CD4-positive, alpha-beta T cell treated with Interleukin-4 for 4 hours (primary cell): Measurements from ENCODE around the gene SELENBP1.
"Not testable (repeated sequence)": the region's sequence is repeated elsewhere in the genome, so short reads cannot be mapped to it uniquely, and the experiment has no call there.

Experiments used
- DNase-seq: peaks from one replicate; pipeline ENCODE4 v3.0.0-alpha.2; 2020

Gene SELENBP1

GRCh38 chr1:151372058-151372934 lies at the start of gene SELENBP1:
Gene SELENBP1 (minus strand): TSS chr1:151372705. CDS start chr1:151372641, 64 bp downstream.
- DNase-seq, result no peak

DNA sequence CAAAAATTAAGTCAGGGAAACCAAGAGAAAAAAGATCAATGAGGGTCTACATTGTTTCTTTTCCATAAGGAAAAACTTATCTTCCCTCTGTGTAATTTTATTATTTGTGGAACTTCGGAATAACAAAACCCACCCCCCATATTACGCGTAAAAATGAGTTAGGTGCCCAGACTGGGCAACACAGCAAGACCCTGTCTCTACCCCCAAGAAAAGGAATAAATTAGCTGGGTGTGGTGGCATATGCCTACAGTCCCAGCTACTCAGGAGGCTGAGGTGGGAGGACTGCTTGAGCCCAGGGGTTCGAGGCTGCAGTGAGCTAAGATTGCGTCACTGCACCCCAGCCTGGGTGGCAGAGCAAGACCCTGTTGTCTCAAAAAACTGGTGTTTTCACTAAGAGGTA lies 47.3 kb upstream of the SELENBP1 start:
- no peak for DNase-seq

DNA sequence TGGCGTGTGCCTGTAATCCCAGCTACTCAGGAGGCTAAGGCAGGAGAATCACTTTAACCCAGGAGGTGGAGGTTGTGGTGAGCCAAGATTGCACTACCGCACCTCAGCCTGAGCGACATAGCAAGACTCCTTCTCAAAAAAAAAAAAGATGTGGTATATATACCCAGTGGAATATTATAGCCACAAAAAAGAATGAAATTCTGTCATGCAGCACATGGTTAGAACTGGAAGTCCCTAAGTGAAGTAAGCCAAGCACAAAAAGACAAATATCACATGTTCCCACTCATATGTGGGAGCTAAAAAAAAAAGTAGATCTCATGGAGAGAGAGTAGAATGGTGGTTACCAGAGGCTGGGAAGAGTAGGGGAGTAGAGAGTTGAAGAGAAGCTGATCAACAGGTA lies 45.6 kb upstream of the SELENBP1 start:
- DNase-seq, result no peak

- no peak for DNase-seq
Observed at GRCh38 chr1:151416231-151416630, 43.7 kb upstream of the SELENBP1 start.

- DNase-seq, result no peak
Observed at GRCh38 chr1:151411884-151412283, 39.4 kb upstream of the SELENBP1 start.

DNA sequence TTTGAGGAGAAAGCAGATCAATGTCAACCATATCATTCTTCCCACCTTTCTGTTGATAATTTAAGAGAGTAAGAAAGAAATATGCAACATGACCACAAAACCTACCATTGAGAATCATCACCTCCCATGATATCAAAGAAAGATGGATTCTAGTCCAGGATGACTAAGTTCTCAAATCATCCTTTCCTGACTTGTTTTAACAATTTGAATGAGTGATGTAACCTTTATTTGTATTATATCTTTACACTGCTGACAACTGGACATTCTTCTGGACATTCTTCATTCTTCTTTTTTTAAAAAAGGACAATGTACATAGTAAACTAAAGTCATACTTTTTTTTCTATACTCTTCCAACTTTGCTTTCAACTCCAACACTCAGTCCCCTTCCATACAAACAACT lies 36.4 kb upstream of the SELENBP1 start:
- no peak for DNase-seq

DNA sequence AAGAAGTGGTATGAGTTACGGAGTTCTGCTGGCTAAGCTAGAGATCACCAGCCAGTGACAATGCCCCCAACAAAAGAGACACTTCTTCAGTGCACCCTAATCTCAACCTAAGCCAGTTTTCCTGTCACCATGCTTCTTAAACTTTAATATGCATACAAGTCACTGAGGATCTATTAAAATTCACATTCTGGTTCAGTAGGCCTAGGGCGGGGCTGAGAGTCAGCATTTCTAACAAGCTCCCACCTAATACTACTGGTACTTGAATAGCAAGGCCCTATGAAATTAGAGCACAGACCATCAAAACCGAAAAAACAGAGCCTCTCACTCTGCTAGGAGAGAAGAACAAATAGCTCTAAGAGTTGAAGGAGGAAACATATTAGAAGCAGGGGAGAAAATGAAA lies 34.8 kb upstream of the SELENBP1 start:
- no peak for DNase-seq

DNA sequence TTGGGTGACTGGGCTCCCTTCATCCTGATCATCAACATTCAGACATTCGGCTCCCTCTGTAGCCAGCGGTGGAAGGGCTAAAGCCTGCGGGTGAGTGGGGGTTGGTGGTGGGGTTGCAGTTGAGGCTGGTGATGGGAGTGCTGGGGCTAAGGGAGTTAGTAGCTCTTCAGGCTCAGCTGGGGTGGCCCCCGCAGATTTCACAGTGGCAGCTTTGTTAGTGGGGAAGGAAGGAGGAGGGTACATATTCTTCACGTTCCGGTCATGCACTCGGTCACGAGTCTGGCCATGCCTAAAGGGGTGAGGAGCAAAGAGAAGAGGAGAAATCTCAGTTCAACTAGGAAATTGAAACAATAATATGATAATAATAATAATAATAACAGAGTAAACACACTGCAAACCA lies 33.7 kb upstream of the SELENBP1 start:
- no peak for DNase-seq

GRCh38 chr1:151405187-151405951 lies 32.9 kb upstream of the SELENBP1 start:
- no peak for DNase-seq

- no peak for DNase-seq
Observed at GRCh38 chr1:151403612-151404011, 31.1 kb upstream of the SELENBP1 start.

GRCh38 chr1:151402764-151403163 lies 30.3 kb upstream of the SELENBP1 start:
- DNase-seq, result no peak

DNA sequence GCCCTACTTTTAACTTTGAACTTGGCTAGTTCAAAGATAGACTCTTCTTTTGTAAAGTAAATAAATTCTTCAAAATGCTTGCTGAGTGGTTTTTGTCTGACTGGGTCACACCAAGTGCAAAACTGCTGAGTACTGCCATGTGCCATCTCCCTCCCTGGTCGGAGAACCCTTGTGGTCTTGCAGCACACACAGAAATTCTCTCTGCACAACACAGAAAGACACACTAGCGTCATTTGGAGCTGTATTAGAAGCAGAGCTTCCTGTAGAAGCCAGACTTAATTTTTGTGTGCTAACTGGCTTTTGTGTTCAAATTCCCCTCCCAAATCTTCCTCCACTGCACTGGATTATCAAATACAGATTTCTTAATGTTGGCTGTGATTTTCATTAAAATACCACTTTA lies 29.4 kb upstream of the SELENBP1 start:
- no peak for DNase-seq

DNA sequence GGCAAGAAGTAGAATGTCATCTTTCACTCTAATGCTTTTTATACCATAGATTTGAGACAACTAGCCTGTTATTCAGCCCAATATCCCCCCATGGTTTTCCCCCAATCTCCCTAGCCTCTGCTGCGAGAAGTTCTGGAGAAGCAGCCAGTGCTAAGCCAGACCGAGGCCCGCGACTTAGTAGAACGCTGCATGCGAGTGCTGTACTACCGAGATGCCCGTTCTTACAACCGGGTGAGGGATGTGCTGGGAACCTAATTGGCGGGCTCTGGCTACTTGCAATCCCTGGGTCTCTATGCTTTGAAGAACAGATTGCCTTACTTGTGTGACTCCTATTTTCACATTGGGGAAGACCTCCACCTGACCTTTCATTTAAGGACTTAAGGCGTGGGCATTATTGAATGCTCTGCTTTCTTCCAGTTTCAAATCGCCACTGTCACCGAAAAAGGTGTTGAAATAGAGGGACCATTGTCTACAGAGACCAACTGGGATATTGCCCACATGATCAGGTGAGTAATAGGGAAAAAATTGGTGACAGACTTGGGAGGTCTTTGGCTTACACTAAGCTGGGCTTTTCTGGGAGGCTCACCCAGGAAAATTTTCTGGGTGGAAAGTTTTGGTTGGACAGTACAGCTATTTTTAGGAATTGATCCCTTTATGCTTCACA lies 28.8 kb upstream of the SELENBP1 start:
- no peak for DNase-seq

GRCh38 chr1:151399324-151400171 lies 27.0 kb upstream of the SELENBP1 start, which contains the start of gene PSMB4:
Gene PSMB4 (plus strand): TSS chr1:151399573. CDS start chr1:151399588, 15 bp downstream.
- peak; percentile 91 for DNase-seq

DNA sequence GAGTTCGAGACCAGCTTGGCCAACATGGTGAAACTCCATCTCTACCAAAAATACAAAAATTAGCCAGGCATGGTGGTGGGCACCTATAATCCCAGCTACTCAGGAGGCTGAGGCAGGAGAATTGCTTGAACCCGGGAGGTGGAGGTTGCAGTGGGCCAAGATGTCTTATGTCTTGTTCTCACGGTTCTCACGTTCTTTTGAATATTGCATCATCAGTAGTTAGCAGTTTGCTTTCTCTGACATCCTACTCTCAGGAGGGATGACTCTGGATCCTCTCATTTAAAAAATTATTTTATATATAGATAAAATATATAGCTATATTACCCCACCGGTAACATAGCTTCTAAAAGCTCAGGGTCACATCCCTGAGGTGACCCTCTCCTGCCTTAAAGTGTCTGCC lies 23.8 kb upstream of the SELENBP1 start:
- DNase-seq, result not testable (repeated sequence)

- DNase-seq, result no peak
Observed at GRCh38 chr1:151393583-151393982, 21.1 kb upstream of the SELENBP1 start.

- no peak for DNase-seq
Observed at GRCh38 chr1:151391079-151391563, 18.6 kb upstream of the SELENBP1 start.

DNA sequence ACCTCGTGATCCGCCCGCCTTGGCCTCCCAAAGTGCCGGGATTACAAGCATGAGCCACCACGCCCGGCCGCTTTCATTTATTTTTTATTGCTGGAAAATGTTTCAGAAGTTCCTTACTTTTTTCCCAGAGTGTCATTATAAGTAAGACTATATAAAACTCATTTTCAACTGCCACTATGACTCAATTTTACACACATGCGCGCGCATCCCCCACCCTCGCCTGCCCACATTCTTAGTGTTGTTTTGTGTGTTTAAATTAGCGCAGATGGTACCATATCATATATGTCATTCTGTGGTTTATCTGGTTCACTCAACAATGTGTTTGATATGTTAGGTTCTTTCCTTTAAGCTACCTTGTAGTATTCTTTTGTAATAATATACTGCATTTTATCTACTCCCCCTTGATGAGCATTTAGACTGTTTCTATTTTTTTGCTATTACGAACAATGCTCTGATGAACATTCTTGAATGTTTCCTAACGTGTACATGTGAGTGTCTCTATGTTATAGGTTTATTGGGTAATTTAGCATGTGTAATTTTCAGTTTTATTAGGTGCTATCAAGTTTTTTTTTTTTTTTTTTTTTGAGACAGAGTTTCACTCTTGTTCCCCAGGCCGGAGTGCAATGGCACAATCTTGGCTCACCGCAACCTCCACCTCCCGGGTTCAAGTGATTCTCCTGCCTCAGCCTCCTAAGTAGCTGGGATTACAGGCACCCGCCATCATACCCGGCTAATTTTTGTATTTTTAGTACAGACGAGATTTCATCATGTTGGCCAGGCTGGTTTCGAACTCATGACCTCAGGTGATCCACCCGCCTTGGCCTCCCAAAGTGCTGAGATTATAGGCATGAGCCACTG lies 17.9 kb upstream of the SELENBP1 start:
- not testable (repeated sequence) for DNase-seq

- no peak for DNase-seq
Observed at GRCh38 chr1:151386002-151386401, 13.5 kb upstream of the SELENBP1 start.

- DNase-seq, result no peak
Observed at GRCh38 chr1:151384584-151384983, 12.1 kb upstream of the SELENBP1 start.
